BLaER1 treated with 17β-estradiol and CSF1 and Interleukin-3, amounts not matched to agents 10 nM and 100 nM (cell line): ENCODE results near the gene GRIK1.
A peak's percentile ranks its signal among the peaks of the same experiment; 100 is the strongest.

Experiments used
- H3K27ac ChIP-seq, 11 experiments: shearing (Covaris generic); formaldehyde crosslinking; 2 replicates each; pipeline ENCODE4 v1.8.1; 2022
- H3K27me3 ChIP-seq, 11 experiments: shearing (Covaris generic); formaldehyde crosslinking; 2 replicates each; pipeline ENCODE4 v1.8.1; 2022
- H3K36me3 ChIP-seq, 11 experiments: shearing (Covaris generic); formaldehyde crosslinking; 2 replicates each; pipeline ENCODE4 v1.8.1; 2022
- H3K4me1 ChIP-seq, 10 experiments: shearing (Covaris generic); formaldehyde crosslinking; 2 replicates each; pipeline ENCODE4 v1.8.1; 2022
- H3K4me2 ChIP-seq, 11 experiments: shearing (Covaris generic); formaldehyde crosslinking; 2 replicates each; pipeline ENCODE4 v1.8.1; 2022
- H3K4me3 ChIP-seq, 10 experiments: shearing (Covaris generic); formaldehyde crosslinking; 2 replicates each; pipeline ENCODE4 v1.8.1; 2022
- H3K9ac ChIP-seq, 11 experiments: shearing (Covaris generic); formaldehyde crosslinking; 2 replicates each; pipeline ENCODE4 v1.8.1; 2022
- H3K9me3 ChIP-seq, 11 experiments: shearing (Covaris generic); formaldehyde crosslinking; replicated peaks in 1 of 11; 2 replicates each; pipeline ENCODE4 v1.8.1; 2022
- H4K20me1 ChIP-seq, 11 experiments: shearing (Covaris generic); formaldehyde crosslinking; 2 replicates each; pipeline ENCODE4 v1.8.1; 2022
- Cebpa-rat ChIP-seq, 11 experiments: shearing (Covaris generic); IDR thresholded peaks; 2 replicates each; pipeline ENCODE4 v1.8.1; 2022

The GRIK1 gene

DNA sequence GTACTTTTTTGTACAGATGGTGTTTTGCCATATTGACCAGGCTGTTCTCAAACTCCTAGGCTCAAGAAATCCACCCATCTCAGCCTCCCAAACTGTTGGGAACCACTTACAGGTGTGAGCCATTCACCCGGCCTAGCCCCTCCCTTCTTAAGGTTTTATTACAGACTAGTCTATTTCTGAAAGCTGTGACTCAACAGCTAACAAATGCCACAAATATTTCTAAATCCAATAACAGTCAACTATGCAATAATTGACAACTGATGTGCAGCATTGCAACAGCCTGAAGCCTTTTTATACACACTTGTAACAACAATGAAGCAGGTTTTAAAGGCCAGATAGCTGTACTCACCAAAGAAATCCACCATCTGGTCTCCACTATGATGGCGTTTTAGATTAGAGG lies 51.4 kb downstream of the GRIK1 start:
- Histone ChIP-seq H3K9me3 (no peaks in the 10 kb centered on the region), H3K4me3 (no peak overlapping the region), H3K9ac (no peak overlapping the region), H3K27me3 (no peaks in the 10 kb centered on the region), H3K27ac (no peak overlapping the region), H3K36me3 (no peaks in the 10 kb centered on the region), H4K20me1 (no peaks in the 10 kb centered on the region), H3K4me1 (peaks cover 0 to 8% (median 0%) of the 10 kb centered on the region in 10 experiments; a peak in 1 of 20 replicates), H3K4me2 (peak overlapping the region in 1 of 11 experiments; percentile 15; a peak in 1 of 22 replicates)
- no peak for TF ChIP-seq Cebpa-rat (IDR thresholded peaks at IDR 0.05)

DNA sequence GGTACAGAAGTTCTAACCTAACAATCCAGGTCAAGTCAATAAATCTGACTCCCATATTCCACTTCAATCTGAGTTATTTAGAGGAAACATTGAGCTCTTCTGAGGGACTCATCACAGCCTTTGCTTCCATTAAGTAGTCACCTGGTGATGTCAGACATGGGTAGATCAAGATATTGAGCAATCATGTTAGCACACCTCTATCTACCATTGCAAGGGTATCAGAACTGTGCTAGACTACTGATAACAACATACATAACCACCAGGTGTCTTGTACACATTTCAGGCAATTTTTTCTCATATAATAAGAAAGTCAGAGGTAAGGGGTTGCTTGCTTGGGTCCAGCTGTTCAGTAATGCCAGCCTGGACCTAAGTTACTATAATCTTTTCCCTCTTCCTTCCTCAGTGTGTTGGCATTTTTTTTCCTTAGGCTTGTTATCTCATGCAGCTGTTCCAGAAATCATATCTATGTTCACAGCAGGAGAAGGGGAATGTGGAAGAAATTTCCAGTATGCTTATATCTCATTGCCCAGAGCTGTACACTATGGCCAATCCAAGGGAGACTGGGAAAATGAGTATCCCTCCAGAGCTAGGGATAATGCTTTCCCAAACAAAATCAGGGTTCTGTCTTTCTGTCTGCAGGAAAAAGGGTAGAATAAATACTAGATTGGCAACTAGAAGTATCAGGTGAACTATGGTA lies 52.3 kb downstream of the GRIK1 start:
- Histone ChIP-seq H3K4me3 (no peak overlapping the region), H3K36me3 (no peaks in the 10 kb centered on the region), H3K27me3 (no peaks in the 10 kb centered on the region), H3K27ac (no peak overlapping the region), H3K9me3 (no peaks in the 10 kb centered on the region), H3K4me2 (no peak overlapping the region), H3K4me1 (peaks cover 0 to 8% (median 0%) of the 10 kb centered on the region in 10 experiments; a peak in 1 of 20 replicates), H4K20me1 (no peaks in the 10 kb centered on the region), H3K9ac (no peak overlapping the region)
- TF ChIP-seq Cebpa-rat (IDR thresholded peaks at IDR 0.05): no peak

DNA sequence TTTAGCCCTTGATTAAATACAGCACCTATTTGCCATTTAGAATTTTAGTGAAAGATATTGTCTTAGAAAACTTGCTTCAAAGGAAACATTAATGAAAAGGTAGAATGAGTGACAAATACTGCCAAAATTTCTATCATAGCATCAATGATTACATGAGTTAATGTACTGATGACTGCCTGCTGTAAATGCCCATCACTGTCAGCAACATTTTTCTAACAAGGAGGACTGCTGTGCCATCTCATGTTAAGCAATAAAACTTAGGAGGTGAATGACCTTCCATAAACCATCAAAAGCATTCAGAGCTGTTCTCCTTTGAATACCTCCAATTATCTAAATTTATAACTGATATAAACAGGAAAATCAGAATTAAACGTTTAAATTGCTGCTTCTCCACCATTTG lies 54.3 kb downstream of the GRIK1 start:
- no peak overlapping the region for H3K4me3 ChIP-seq
- H3K9me3 ChIP-seq: no peaks in the 10 kb centered on the region
- H3K27ac ChIP-seq: no peak overlapping the region
- no peak for TF ChIP-seq Cebpa-rat (IDR thresholded peaks at IDR 0.05)
- H3K36me3 ChIP-seq: no peaks in the 10 kb centered on the region
- H3K27me3 ChIP-seq: no peaks in the 10 kb centered on the region
- H4K20me1 ChIP-seq: no peaks in the 10 kb centered on the region
- no peak overlapping the region for H3K9ac ChIP-seq
- no peak overlapping the region for H3K4me2 ChIP-seq
- peaks cover 0 to 8% (median 0%) of the 10 kb centered on the region in 10 experiments; a peak in 1 of 20 replicates for H3K4me1 ChIP-seq

DNA sequence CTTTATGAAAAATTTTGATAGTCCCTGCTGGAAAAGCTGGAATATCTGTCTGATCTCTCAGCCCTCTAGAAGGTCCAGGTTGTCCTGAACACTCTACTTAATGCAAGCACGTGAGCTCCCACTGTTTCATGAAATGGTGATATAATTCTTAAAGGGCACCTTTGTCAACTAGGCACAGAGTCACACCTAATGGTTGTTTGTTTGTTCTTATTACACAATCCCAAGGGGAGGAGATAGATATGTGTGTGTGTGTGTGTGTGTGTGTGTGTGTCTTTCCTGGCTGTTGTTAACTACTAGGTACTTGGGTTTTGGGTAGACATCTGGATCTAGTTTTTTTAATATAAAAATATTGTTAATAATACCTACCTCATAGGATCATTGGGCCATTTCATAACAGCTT lies 63.9 kb downstream of the GRIK1 start:
- Histone ChIP-seq H4K20me1 (no peaks in the 10 kb centered on the region), H3K4me2 (no peak overlapping the region), H3K27me3 (no peaks in the 10 kb centered on the region), H3K36me3 (no peaks in the 10 kb centered on the region), H3K27ac (no peak overlapping the region), H3K9ac (no peak overlapping the region), H3K4me3 (no peak overlapping the region), H3K9me3 (no peaks in the 10 kb centered on the region), H3K4me1 (no peaks in the 10 kb centered on the region)
- TF ChIP-seq Cebpa-rat (IDR thresholded peaks at IDR 0.05): no peak

DNA sequence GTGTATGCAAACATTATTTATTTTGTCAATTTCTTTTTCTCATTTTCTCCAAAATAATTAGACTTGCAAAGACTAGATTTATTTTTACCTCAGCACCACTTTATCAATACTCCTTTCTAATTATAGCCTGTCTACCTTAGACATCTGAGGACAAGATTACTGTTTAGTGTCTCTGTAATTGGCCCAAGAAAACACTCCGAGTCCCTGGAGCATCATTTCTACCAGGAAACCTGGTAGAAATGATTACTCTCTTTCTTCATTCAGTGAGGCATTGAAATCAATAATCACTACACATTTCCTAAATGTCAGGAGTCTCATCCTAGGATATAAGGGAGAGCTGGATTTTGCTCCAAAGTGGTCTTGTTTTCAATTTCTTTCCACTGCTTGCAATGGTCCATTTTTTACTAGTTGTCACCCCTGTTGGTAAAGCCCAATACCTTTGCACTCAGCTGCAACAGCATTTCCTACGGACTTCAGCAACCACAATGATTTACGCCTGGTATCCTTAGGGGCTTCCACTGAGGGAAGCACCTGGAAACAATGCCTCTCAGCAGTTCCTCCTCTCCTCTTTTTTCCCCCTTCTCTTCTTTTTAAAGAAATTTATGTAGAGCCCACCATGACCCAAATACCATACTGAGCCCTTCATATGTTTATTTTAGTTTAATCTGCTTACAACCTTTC lies 64.6 kb downstream of the GRIK1 start:
- Histone ChIP-seq H4K20me1 (no peaks in the 10 kb centered on the region), H3K27me3 (no peaks in the 10 kb centered on the region), H3K27ac (no peak overlapping the region), H3K4me1 (no peaks in the 10 kb centered on the region), H3K4me3 (no peak overlapping the region), H3K36me3 (no peaks in the 10 kb centered on the region), H3K9me3 (no peaks in the 10 kb centered on the region), H3K4me2 (0 out of 22 replicates have a peak overlapping the region, but pooled peaks of 1 of the 11 experiments have one; percentile 15), H3K9ac (no peak overlapping the region)
- TF ChIP-seq Cebpa-rat (IDR thresholded peaks at IDR 0.05): no peak

DNA sequence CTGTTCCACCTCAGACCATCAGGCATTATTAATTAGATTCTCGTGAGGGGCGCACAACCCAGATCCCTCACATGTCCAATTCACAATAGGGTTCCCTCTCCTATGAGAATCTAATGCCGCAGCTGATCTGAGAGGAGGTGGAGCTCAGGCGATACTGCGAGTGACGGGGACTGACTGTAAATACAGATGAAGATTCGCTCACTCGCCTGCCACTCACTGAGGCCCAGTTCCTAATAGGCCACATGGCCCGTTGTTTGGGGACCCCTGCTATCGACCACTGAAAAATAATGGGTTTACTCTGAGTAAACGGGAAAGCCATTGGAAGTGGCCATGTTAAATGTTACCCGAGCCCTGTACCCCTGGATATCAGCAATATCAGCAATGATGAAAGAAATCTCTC lies 65.9 kb downstream of the GRIK1 start:
- Histone ChIP-seq H3K9me3 (no peaks in the 10 kb centered on the region), H3K4me2 (no peak overlapping the region), H3K9ac (no peak overlapping the region), H3K36me3 (no peaks in the 10 kb centered on the region), H3K4me3 (no peak overlapping the region), H3K4me1 (no peaks in the 10 kb centered on the region), H4K20me1 (no peaks in the 10 kb centered on the region), H3K27me3 (no peaks in the 10 kb centered on the region), H3K27ac (no peak overlapping the region)
- TF ChIP-seq Cebpa-rat (IDR thresholded peaks at IDR 0.05): no peak

DNA sequence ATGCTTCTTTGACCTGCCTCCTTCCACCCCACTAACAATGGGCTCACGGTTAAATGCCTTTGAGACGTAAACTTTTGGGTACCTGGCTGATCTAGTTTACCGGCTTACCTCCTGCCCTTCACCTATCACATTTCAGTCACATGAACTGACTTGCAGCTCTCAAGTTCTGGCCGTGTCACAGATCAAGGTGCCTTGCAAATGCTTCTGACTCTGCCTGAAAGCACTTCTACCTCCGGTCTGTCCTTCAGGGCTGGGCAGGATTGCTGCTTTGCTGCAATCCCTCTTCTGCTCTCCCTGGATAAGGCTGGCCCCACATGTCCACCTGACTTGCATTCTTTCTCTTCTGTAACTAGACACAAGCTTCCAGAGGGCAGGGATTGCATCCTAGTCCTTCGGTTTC lies 69.0 kb downstream of the GRIK1 start:
- no peaks in the 10 kb centered on the region for H3K36me3 ChIP-seq
- no peak for TF ChIP-seq Cebpa-rat (IDR thresholded peaks at IDR 0.05)
- no peak overlapping the region for H3K27ac ChIP-seq
- H3K4me2 ChIP-seq: no peak overlapping the region
- H3K4me3 ChIP-seq: no peak overlapping the region
- no peak overlapping the region for H3K9ac ChIP-seq
- no peaks in the 10 kb centered on the region for H3K27me3 ChIP-seq
- no peaks in the 10 kb centered on the region for H4K20me1 ChIP-seq
- no peaks in the 10 kb centered on the region for H3K9me3 ChIP-seq
- H3K4me1 ChIP-seq: no peaks in the 10 kb centered on the region

DNA sequence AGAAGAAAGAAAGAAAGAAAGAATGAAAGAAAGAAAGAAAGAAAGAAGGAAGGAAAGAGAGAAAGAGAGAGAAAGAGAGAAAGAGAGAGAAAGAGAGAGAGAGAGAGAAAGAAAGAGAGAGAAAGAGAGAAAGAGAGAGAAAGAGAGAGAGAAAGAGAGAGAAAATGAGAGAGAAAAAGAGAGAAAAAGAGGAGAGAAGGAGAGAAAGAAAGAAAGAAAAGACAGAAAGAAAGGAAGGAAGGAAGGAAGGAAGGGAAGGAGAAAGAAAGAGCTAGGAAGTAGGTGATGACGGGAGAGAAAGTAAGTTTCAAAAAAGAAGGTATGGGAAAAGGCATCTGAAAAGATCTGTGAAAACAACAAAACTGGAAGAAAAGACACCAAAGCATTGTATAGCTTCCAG lies 72.0 kb downstream of the GRIK1 start:
- Histone ChIP-seq H3K27me3 (no peaks in the 10 kb centered on the region), H3K4me3 (no peak overlapping the region), H3K4me2 (no peak overlapping the region), H4K20me1 (no peaks in the 10 kb centered on the region), H3K4me1 (no peaks in the 10 kb centered on the region), H3K36me3 (no peaks in the 10 kb centered on the region), H3K9ac (no peak overlapping the region), H3K9me3 (no peaks in the 10 kb centered on the region), H3K27ac (no peak overlapping the region)
- TF ChIP-seq Cebpa-rat (IDR thresholded peaks at IDR 0.05): no peak

DNA sequence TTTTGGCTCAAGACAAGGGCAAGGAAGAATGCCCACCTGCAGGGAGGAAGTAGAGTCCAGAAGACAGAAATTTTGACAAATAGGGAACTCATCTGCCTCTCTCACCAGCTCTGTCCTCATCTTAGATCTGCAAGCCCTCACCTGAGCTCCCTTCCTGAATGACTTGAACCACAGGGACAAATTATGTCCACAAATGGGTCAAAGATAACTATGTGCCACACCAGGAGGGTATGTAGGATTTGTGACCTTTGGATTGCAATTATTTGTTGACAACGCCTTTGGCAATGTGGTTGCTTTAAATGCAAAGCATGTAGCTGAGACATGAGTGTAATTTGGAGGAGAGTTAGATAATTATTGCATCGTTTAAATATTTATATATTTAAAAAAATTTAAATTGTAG lies 79.5 kb downstream of the GRIK1 start:
- Histone ChIP-seq H3K4me1 (no peaks in the 10 kb centered on the region), H3K27me3 (no peaks in the 10 kb centered on the region), H3K36me3 (no peaks in the 10 kb centered on the region), H3K4me3 (no peak overlapping the region), H3K4me2 (no peak overlapping the region), H3K9me3 (no peaks in the 10 kb centered on the region), H3K27ac (no peak overlapping the region), H3K9ac (no peak overlapping the region), H4K20me1 (no peaks in the 10 kb centered on the region)
- no peak for TF ChIP-seq Cebpa-rat (IDR thresholded peaks at IDR 0.05)

DNA sequence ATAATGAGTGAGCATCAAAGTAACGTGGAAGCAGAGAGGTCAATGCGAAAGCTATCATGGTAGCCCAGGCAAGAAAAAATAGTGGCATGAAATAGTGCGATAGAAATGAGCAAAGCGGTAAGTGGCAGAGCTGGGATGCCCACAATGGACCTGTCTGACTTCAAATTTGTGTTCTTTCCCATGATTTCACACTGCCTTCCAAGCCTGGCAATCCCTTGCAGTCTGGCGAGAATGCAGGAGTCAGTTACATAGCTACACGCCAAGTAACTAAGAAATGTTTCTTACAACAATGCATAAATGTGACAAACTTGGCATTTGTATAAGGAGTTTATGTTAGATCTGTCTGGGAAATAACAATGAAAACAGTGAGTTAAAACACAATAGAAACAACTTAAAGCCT lies 82.6 kb downstream of the GRIK1 start:
- no peak overlapping the region for H3K4me3 ChIP-seq
- H4K20me1 ChIP-seq: no peaks in the 10 kb centered on the region
- TF ChIP-seq Cebpa-rat (IDR thresholded peaks at IDR 0.05): no peak
- no peak overlapping the region for H3K4me2 ChIP-seq
- no peaks in the 10 kb centered on the region for H3K4me1 ChIP-seq
- H3K9ac ChIP-seq: no peak overlapping the region
- H3K9me3 ChIP-seq: no peaks in the 10 kb centered on the region
- no peaks in the 10 kb centered on the region for H3K27me3 ChIP-seq
- no peak overlapping the region for H3K27ac ChIP-seq
- H3K36me3 ChIP-seq: no peaks in the 10 kb centered on the region
